Suppressor macrophage treated with lipopolysaccharide for 1 hour (primary cell): ENCODE data around the gene IRF1.
A peak's percentile ranks its signal among the peaks of the same experiment; 100 is the strongest.

ENCODE experiments used
- DNase-seq, 3 donors: peaks; one replicate each; pipeline ENCODE4 v3.0.0-alpha.2; 2020 to 2022

IRF1 gene

DNA sequence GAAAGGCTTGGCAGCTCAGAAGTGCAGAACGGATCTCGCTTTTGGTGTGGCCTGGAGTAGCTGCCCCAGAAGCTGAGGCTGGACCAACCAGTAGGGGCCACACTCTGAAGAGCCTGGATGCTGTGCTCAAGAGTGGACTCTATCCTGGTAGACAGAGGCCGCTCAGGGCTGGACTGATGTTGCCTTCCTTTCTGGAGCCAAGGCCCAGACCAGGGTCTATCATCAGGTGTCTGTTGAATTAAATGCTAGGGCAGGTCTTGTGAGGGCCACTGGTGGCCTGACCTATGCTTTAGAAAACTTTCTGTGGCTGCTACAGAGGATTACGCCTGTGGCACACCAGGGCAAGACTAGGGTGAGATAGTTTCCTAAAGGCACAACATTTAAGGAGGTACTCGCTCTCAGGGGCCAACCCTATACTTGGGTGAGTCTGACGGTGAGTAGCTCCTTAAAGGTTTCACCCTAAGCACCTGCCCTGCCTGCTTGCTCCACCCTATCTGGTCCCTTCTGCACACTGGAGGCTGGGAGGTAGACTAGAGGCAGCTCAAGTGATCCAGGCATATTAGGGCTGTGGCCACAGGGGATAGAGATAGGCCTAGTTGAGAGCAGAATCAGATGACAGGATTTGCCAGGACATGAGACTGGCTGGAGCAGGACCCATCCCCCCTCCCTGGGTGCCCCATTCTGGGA is 9.8 kb upstream of the IRF1 start:
- no peak for DNase-seq

DNA sequence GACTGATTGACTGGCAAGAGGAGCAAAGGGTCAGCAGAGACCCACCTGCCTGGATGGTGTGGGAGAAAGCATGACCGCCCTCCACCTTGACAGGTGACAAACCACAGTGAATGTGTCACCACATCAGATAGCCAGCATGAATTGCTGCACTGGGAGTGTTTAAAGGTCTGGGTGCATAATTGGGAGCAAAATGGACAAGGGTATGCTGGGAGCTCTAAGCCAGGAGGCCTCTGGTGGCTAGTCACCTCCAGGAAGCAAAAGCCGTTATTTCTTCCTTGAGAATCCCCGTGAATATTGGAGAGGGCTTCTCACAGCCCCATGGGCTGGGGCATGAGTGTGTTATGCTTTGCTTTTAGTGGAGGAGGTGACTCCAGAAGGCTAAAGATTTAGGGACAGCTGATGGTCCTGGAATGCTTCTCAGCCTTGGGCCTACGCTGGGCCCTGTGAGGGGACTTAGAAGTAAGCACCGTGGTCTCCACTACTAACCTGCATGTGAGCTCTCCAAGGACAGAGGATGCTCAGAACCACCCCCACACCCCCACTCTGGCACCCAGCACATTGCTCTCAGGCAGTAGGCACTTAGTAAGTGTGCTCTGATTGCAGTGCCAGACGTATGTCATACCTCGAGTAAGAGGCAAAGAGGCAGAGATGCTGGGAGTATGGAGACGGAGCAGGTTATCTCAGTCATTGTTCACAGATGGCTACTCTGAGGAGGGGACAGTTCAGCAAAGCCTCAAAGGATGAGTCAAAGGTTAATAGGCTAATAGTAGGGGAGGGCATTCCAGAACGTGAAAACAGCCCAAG is 9.1 kb upstream of the IRF1 start:
- DNase-seq = peak; percentile 50 to 68 (median 59)

DNA sequence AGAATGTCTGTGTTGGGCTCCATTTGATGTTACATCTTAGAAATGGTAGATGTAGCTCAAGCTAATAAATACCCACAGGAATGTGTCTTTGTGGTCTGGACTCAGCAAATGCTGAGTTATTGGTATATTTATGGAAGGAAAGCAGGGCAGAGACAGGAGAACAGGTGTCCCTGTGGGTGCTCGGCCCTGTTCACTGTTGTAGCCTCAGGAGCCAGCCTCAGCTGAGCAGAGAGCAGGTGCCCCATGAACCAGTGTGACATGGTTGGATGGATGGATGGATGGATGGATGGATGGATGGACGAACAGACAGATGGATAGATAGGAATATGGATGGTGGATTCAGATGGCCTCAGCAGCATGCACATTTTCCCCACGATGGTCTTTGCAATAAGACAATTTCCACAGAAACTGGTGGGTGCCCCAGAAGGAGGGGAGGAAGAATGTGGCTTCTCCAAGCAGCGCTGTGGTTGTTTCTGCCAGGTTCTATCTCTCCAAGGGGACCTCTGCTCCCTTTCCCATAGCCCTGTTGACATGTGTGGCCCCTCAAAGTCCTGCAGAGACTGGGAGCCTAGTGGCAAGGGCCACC is 8.2 kb upstream of the IRF1 start:
- no peak for DNase-seq

DNA sequence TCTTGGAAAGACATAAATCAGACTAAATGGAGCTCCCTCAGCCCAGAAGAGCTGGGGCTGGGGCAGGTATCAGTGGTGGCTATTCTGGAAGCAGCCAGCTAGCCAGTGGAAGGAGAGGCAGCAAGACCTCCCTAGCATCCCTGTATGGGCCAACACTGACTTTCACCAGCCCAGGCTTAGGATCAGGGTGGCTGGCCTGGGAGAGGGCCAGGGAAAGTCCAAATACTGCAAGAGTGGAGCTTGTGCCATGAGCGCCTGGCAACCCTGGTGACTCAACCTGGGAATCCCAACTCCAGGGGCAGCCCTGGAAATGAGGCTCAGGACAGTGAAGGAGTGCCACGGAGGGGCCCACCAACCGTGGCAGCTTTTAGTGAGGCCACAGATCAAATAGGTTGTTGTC is 7.6 kb upstream of the IRF1 start:
- peak; percentile 95 to 98 (median 96) for DNase-seq

DNA sequence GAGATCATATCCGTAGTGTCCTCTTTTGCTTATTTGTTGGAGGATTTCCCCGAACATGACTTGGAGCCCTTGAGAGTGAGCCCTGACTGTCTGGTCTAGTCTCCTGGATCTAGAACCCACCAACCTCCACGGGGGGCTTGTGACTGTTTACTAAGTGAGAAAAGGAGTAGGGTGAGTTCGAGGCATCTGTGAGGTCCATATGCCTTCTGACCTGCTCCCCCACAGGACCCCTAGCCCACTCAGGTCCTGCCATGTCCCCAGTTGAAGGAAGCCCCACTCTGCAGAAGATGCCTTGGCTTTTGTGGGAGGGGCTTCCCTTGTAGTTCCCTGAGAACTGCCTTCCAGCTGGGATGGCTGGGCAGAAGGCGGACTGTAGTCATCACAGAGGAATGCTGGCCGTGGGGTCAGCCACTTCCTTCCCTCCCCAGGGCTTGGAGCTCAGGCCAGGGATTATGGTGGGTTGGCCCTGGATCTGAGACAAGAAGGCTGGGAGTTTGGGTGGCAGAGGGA is 7.0 kb upstream of the IRF1 start:
- DNase-seq = peak; percentile 50 to 76 (median 59)

DNA sequence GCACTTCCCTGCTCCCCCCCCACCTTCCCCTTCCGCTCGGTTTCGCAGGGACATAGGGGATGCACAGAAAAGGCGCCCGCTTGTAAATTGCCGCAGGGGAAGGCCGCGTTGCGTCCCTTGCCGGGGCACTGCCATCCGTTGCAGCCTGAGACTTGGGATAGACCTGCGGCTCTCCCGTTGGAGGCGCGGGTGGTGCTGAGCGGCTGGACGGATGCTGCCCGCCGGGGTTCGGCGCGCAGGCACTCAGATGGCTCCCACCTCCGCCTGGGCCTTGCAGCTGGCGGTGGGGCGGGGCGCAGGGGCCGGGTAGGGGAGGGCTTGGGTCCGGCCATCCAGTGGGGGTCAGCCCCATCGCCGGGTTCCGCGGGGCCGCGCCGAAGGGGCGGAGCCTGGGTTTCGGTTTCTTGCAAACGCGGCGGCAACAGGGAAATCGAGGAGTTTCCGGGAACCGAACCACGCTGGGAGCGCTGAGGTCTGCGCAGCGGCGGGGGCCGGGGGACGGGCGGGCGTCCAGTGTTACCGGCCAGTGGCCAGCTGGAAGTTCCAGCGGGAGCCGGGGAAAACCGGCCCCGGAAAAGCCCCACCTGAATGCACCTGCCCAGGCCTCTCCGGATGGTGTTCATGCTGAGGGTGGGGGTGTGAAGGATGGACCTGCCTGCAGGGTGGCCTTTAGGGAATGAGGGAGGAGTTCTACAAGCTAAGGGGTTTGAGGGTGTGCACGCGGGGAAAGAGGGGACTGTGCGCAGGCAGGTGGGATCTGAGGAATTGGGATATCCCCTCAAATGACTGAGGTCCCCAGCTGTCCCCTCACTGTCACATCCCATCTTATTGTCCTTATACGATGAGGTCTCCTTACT is 6.3 kb upstream of the IRF1 start:
- DNase-seq = peak; percentile 97 to 98 (median 98)

DNA sequence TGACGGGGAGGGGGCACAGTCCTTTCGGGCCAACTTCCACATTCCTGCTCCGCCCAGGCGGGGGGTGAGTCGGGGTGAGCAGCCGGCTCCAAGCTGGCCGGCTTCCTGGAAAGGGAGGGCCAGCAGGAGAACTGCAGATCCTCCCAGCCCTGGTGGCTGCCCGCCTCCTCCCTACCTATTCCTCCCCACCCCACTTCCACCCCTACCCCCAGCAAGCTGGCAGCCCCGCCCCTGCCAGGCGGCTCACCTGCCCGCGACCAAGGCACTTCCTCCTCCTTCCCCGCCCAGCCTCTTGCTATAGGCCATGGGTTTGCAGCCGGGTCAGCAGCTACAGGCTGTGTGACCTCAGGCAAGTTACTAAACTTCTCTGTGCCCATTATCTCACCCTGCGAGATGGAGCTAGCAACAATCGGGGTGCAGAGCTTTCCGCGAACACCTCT is 5.6 kb upstream of the IRF1 start:
- DNase-seq = peak; percentile 84 to 95 (median 94)

DNA sequence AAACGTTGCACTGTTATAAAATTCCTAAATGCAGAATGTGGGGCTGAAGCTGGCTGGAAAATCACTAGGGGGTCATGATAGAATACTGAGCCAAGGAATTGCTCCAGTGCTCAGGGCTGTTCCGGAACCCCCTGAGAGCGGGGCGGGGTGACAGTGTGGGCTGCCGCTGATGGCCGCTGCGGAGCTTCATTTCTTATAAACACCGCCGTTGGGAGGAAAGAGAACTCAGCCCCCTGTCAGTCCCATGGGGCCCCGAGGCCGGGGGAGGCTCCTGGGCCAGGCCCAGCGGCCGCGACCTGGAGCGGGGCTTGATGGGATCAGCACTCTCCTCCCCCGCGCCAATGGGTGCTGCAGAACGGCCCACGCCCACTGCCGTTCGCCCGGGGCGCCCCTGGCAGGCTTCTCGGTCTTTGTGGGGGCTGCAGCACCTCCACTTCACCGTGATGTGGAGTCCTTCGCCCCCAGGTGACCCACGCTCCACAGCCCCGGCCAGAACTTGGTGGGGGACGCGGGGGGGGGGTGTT is 5.2 kb upstream of the IRF1 start:
- DNase-seq = peak; percentile 89 to 97 (median 97)

DNA sequence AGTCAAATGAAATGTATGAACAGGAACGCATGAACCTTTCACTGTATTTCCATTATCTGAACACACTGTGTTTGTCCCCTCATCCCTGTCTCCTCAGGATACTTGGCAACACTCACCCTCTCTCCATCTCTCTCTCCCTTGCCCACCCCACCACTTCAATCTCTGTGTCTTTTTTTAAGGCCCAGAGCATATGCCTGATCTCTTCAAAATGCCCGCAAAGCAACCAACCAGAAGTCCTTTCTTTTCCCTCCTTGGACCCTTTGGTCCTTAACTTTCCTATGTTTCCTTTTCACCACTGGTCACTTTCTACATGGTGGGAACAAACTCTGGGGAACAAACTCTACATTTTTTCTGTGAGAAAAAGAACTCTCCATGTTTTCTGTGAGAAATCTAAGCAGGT is 3.2 kb upstream of the IRF1 start:
- no peak for DNase-seq

DNA sequence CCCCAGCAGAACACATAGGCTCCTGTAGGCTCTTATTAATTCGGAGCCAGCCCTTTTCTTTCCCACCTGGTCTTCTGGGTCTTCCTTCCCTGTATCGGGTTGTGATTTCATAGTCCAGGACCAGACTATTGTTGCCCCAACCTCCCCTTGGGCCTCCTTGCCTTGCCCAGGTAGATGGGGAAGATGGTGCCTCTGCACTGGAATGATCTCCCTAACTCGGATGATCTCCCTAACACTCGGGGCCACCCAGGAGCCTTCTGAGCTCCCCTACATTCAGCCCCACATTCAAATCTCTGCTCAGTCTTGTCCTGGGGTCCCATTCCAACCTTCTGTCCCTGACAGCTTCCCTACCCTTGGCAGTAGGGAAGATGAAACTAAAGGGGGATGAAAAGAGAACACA is 2.7 kb upstream of the IRF1 start:
- no peak for DNase-seq

DNA sequence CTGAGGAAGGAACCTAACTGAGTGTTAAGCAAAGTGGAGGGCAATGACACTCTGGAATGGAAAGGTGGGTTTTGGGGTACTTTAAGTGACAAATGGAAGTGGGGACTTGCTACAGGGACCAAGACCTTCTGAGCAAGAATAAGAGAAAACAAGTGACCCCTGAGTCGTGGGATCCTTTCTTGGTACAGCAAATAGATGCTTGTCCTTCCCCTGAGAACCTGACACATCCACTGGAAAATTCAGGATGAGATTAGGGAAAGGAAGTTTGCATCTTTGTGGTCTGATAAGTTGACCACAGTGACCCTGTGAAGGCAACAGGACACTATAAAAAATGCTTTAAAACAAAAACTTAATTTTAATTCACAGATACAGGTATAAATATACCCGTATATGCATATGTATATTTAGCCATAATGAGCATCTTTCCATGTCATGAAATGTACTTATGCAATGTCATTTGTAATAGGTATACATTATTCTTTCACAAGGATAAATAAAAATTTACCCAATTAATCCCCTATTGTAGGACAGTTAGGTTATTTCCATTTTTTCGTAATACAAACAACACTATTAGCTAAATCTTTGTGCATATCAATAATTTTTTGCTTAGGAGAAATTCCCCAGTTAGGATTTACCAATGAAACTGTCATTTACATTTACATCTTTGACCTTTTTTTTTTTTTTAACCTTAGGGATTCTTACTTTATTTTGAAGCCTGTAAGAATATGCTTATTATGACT is 2.0 kb upstream of the IRF1 start:
- peak in 2 of 3 donors; percentile 61 to 78 for DNase-seq

DNA sequence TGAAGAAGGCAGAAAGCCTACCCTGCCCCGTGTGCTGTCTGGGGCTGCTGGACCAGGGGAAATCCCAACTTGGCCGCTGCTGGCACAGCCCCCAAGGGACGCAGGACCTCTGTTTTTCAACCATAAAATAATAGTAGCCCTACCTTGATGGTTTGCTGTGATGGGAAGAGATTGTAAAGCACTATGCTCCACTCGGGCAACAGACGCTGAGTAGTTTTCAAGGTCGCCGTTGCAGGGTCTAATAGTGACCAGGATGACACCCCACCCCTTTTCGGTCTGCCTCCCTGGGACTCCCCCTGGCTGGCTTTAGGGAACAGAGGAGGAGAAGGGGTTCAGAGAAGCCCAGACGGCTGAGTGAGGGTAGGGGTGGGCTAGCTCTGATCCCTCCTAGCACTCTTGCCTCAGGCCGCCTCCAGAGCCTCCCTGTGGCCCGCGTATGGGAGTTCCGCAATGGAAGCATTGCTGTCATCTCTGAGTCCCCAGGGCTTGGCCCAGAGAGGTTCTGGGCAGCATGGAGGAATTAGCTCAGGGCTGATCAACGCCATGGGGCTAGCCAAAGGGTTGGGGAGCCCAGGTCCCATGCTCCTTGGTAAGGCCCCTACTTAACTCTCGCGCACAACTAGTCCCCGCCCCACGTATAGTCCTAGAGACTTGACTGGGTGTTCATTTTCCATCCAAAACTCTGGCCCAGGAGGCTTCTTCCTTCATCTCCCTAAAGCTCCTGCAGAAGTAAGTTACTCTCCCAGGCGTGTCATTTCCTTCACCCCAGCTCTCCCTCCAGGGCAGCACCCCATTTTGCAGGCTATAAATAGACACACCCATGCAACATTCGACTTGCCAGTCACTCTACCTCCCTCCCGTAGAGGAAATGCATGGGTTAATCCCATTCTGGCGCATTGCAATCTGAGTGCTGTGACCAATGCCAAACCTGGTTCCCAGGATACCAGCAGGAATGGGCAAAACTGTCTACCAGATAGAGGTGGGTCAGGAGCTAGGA is 1.1 kb upstream of the IRF1 start:
- peak; percentile 38 to 72 (median 66) for DNase-seq

DNA sequence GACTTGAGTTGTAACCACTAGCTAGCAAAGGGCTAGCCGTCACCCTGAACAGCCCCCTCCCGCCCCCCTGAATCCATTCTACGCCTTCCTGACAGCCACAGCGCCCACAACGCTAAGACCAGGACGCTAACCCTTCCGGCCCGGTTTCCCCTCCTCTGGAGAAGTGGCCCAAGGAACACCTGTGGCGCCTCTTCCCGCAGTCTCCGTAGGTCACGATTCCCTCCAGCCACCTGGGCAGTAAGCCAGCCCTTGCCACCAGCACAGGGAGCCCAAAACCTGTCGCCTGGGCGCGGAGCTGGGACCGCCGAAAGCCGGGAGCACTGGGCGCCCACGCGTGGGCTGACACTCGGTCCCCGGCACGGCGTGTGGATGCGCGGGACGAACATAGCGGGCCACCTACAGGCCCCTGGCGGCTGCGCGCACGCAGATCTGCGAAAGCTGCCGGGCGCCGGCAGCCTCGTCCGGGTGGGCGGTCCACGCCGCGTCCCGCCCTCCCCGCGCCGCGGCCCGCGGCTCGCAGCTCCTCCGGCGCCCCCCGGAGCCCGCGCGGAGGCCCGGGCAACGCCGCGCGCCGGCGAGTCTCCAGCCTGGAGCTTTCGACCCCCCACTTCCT is 596 bp downstream of the IRF1 start:
- peak; percentile 62 to 83 (median 69) for DNase-seq

DNA sequence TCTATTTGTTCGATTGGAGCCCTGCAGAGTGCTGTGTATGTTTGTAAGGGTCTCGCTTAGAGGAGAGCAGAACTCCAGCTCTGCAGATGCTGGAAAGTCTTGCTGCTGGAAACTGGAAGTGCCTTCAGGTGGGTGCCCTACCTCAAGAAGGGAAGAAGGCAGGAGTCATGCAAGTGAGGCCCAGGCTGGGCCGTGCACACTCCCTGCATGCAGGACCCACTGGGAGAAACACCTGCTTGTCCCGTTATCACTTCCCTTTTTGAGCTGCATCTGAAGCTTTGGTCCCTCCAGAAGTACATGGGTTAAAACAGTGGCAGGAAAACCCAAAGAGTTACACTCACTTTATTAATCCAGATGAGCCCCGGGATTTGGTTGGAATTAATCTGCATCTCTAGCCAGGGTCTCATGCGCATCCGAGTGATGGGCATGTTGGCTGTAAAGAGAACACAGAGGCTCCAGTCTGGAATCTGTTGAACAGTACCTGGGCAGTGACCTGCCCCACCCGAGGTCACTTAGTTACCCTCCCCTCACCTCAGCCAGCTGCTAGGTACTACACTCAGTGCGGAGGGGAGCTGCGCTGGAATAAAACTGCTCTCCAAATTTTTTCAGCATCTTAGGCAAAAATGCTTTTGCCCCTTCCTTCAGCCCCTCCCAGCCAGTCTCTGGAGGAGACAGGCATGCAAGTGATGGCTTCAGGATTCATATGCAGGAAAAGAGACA is 1.4 kb downstream of the IRF1 start:
- peak in 1 of 3 donors; percentile 24 for DNase-seq

DNA sequence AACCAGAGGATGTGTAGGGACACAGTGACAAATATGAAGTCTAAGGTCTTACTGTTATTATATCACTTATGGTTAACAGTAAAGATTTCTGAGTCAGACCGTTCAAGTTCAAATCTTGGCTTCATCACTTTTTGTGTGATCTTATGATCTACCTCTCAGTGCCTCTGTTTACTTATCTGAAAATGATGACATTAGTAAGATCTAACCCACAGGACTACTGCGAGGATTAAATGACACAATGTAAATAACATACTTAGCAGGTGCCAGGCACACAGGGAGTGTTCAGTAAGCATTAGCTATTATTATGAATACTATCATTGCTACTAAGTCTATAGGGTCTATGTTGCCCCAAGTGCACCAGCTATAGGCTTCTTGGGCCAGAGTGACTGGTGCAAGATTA is 2.0 kb downstream of the IRF1 start:
- peak in 1 of 3 donors; percentile 18 for DNase-seq

DNA sequence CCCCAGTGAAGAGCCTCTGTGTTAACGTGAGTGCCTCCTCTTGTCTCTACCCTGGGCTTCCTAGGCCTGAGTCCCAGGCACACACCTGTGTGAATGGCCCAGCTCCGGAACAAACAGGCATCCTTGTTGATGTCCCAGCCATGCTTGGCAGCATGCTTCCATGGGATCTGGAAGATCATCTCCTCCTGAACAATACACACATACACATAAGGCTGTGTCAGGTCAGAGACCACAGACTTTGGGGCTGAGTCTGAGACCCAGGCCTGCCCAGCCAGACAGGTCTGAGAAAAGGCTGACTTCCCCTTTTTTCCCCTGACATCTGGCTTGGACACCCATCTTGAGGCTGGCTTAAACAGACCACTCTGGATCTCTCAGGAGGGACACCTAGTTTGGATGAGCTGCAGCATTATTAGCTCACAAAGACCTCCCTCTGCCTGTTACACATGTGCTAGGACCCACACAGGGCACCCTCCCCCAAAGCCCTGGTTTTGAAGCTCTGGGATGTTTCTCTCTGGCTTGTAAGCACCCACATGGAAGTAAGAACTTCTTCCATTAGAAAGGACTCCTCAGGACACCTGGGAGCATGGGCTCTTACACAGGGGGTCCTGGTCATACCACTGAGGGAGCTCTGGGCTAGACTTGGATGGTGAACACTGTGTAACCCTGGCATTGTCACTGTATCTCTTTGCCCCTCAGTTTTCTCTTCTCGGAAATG is 2.6 kb downstream of the IRF1 start:
- DNase-seq = peak in 1 of 3 donors; percentile 57

DNA sequence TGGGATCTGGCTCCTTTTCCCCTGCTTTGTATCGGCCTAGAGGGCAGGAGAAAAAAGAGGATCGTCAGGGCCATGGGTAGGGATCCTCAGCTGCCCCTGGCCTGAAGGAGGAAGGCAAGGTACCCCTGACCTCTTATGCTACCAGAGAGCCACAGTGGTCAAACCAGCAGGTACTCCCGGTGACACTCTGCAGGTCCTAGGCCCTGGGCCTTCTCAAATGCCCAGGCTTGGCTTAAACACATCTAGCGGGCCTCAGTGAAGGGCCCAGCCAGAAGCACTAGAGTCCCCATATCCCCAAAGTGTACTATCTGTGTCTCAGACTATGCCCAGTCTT is 3.5 kb downstream of the IRF1 start:
- no peak for DNase-seq

DNA sequence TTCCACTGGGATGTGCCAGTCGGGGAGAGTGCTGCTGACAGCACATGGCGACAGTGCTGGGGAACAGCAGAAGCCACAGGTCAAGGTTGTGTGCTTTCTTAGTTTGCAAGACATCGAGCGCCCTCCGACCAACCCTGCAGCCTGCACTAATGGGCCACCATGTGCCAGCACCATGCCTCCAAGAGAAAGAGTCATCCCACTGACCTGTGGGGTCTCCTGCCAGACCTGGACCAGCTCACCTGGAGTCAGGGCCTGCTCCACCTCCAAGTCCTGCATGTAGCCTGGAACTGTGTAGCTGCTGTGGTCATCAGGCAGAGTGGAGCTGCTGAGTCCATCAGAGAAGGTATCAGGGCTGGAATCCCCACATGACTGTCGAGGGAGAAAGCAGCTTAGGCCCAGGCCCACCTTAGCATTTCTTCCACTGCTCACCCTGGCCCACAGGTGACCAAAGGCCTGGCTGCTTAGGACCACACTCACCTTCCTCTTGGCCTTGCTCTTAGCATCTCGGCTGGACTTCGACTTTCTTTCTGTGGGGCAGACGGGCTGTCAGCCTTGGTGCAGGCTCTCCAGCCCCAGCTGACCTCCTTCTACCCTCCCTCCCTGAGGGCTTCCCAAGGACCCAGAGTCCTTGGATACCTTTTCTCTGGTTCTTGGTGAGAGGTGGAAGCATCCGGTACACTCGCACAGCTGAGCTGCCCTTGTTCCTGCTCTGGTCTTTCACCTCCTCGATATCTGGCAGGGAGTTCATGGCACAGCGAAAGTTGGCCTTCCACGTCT is 4.1 kb downstream of the IRF1 start:
- DNase-seq = peak in 1 of 3 donors; percentile 18
